HCT116 (cell line): Measurements from ENCODE around the gene TNFRSF25. TPM values are rescaled to one million over a fixed set of nuclear protein-coding genes. Genes with fewer than 3 reads are reported as not detected.
A peak's percentile ranks its signal among the peaks of the same experiment; 100 is the strongest.

Source experiments
- ATAC-seq: fragments of 200-7000 bp; cut with Tn5 transposase; 2 replicates; pipeline ENCODE4 v1.9.1; 2020; ENCODE audit warnings: mild to moderate bottlenecking, moderate library complexity
- BruUV-seq: library from RNA; stranded (reverse); fragments of 400-500 nt; replicated peaks from 2 replicates; lab custom pipeline; 2021; lab: Mats Ljungman, UMichigan
- CTCF ChIA-PET: fragments of 300-600 bp; sonication (Branson Sonifier 250); formaldehyde crosslinking; loops from one replicate; lab custom pipeline; 2021; ENCODE audit warnings: antibody characterized with exemption; lab: Charles Lee
- POLR2A ChIA-PET: fragments of 300-600, 350-600 bp; sonication (Branson Sonifier 250); formaldehyde crosslinking; loops from one replicate; lab custom pipeline; 2021; ENCODE audit warnings: antibody characterized with exemption; lab: Charles Lee
- RAD21 ChIA-PET, 2 experiments: fragments of 300-600 bp; sonication (Branson Sonifier 250); formaldehyde crosslinking; loops; one replicate each; lab custom pipeline; 2023; ENCODE audit warnings: low total read pairs in 2 of 2; ENCODE audit not compliant: uncharacterized antibody in 2 of 2, unreplicated experiment in 2 of 2, low non-redundant PET in 1 of 2; lab: Charles Lee
- DNase-seq: peaks from one replicate; pipeline ENCODE4 v3.0.0-alpha.2; 2010; ENCODE audit warnings: low read depth, low spot score
- H2AFZ ChIP-seq: fragments of 200-600 bp; shearing (Covaris generic), sonication (generic); 2 replicates; pipeline ENCODE4 v1.6.1; 2017; ENCODE audit warnings: low read depth, mixed run types, mixed read lengths, antibody characterized with exemption, low read length; ENCODE audit not compliant: poor library complexity, severe bottlenecking
- H3K27ac ChIP-seq: 2 replicates; pipeline ENCODE4 v1.5.1; 2012; ENCODE audit warnings: low read depth, low read length
- H3K27me3 ChIP-seq: fragments of 200-600 bp; sonication (generic); 2 replicates; pipeline ENCODE4 v1.6.1; 2016; ENCODE audit warnings: mixed run types, low read length, mixed read lengths; ENCODE audit not compliant: insufficient read depth
- H3K36me3 ChIP-seq, 2 experiments: fragments of 200-500 bp in 1 of 2; fragments of 200-600 bp in 1 of 2; sonication (Bioruptor generic) in 1 of 2; sonication (generic) in 1 of 2; 2 replicates each; pipeline versions ENCODE4 v1.5.1 to v1.6.1; 2014 to 2016; ENCODE audit warnings: low read length in 2 of 2, inconsistent platforms in 1 of 2, mixed read lengths in 1 of 2, mixed run types in 1 of 2; ENCODE audit not compliant: insufficient read depth in 2 of 2, control insufficient read depth in 1 of 2
- H3K4me1 ChIP-seq, 2 experiments: fragments of 200-600 bp in 1 of 2; sonication (generic) in 1 of 2; 2 replicates each; pipeline versions ENCODE4 v1.5.1 to v1.6.1; 2012 to 2017; ENCODE audit warnings: low read length in 2 of 2, inconsistent platforms in 1 of 2, mild to moderate bottlenecking in 1 of 2, mixed read lengths in 1 of 2, mixed run types in 1 of 2, moderate library complexity in 1 of 2; ENCODE audit not compliant: insufficient read depth in 2 of 2, control insufficient read depth in 1 of 2
- H3K4me2 ChIP-seq: fragments of 200-600 bp; sonication (generic); 2 replicates; pipeline ENCODE4 v1.6.1; 2017; ENCODE audit warnings: mixed run types, low read length, mixed read lengths
- H3K4me3 ChIP-seq, 2 experiments: fragments of 200-600 bp in 1 of 2; sonication (generic) in 1 of 2; replicated peaks in 1 of 2; 2 replicates each; pipeline ENCODE4 v1.5.1; 2011 to 2016; ENCODE audit warnings: low read length in 2 of 2, control low read depth in 1 of 2, low read depth in 1 of 2, mild to moderate bottlenecking in 1 of 2, mixed read lengths in 1 of 2, mixed run types in 1 of 2
- H3K79me2 ChIP-seq: fragments of 200-600 bp; sonication (generic); 2 replicates; pipeline ENCODE4 v1.6.1; 2017; ENCODE audit warnings: mild to moderate bottlenecking, mixed run types, low read length, moderate library complexity, mixed read lengths; ENCODE audit not compliant: insufficient read depth
- H3K9ac ChIP-seq: fragments of 200-600 bp; sonication (generic); 2 replicates; pipeline ENCODE4 v1.6.1; 2016; ENCODE audit warnings: low read length, mixed read lengths
- H3K9me2 ChIP-seq: fragments of 200-600 bp; sonication (generic), shearing (Covaris generic); 2 replicates; pipeline ENCODE4 v1.6.1; 2017; ENCODE audit warnings: mixed run types, mild to moderate bottlenecking, moderate library complexity; ENCODE audit not compliant: insufficient read depth
- H3K9me3 ChIP-seq, 2 experiments: fragments of 200-500 bp in 1 of 2; fragments of 200-600 bp in 1 of 2; sonication (Bioruptor generic) in 1 of 2; sonication (generic) in 1 of 2; 2 replicates each; pipeline ENCODE4 v1.6.1; 2014 to 2017; ENCODE audit warnings: low read length in 2 of 2, mixed read lengths in 2 of 2, inconsistent platforms in 1 of 2, low read depth in 1 of 2, mild to moderate bottlenecking in 1 of 2, mixed run types in 1 of 2, moderate library complexity in 1 of 2; ENCODE audit not compliant: control insufficient read depth in 1 of 2, insufficient read depth in 1 of 2
- H4K20me1 ChIP-seq: fragments of 200-600 bp; sonication (generic), shearing (Covaris generic); 2 replicates; pipeline ENCODE4 v1.6.1; 2017; ENCODE audit warnings: mixed run types, mild to moderate bottlenecking, moderate library complexity; ENCODE audit not compliant: insufficient read depth
- ATF3 ChIP-seq: IDR thresholded peaks from 2 replicates; pipeline ENCODE4 v1.6.1; 2012
- CBX3 ChIP-seq: IDR thresholded peaks from 2 replicates; pipeline ENCODE4 v1.6.1; 2012; ENCODE audit warnings: low read depth
- CEBPB ChIP-seq: IDR thresholded peaks from 2 replicates; pipeline ENCODE4 v1.6.1; 2012; ENCODE audit warnings: low read depth
- CTCF ChIP-seq, 3 experiments: fragments of 200-600 bp in 1 of 3; sonication (generic) in 1 of 3; IDR thresholded peaks in 2 of 3; conservative IDR thresholded peaks in 1 of 3; 2 replicates each; pipeline ENCODE4 v1.5.1; 2012 to 2017; ENCODE audit warnings: low read depth in 2 of 3, low read length in 2 of 3, antibody characterized with exemption in 1 of 3, borderline replicate concordance in 1 of 3, control low read depth in 1 of 3, mild to moderate bottlenecking in 1 of 3, mixed read lengths in 1 of 3, mixed run types in 1 of 3, moderate library complexity in 1 of 3; ENCODE audit not compliant: insufficient read depth in 1 of 3
- EGR1 ChIP-seq: IDR thresholded peaks from 2 replicates; pipeline ENCODE4 v1.6.1; 2012; ENCODE audit warnings: low read depth
- ELF1 ChIP-seq: IDR thresholded peaks from 2 replicates; pipeline ENCODE4 v1.6.1; 2012; ENCODE audit warnings: low read depth, borderline replicate concordance
- EZH2 ChIP-seq: fragments of 200-600 bp; sonication (generic); IDR thresholded peaks from 2 replicates; pipeline ENCODE4 v1.6.1; 2017; ENCODE audit warnings: antibody characterized with exemption, mixed run types
- EZH2phosphoT487 ChIP-seq: fragments of 200-600 bp; IDR thresholded peaks from 2 replicates; pipeline ENCODE4 v1.6.1; 2018; ENCODE audit warnings: antibody characterized with exemption, borderline replicate concordance
- FOSL1 ChIP-seq: IDR thresholded peaks from 2 replicates; pipeline ENCODE4 v1.6.1; 2012; ENCODE audit warnings: low read depth
- JUND ChIP-seq: IDR thresholded peaks from 2 replicates; pipeline ENCODE4 v1.6.1; 2012
- MAX ChIP-seq: IDR thresholded peaks from 2 replicates; pipeline ENCODE4 v1.6.1; 2012
- POLR2A ChIP-seq: IDR thresholded peaks from 2 replicates; pipeline ENCODE4 v1.7.0; 2011; ENCODE audit warnings: borderline replicate concordance; ENCODE audit not compliant: insufficient read depth, insufficient read length; ENCODE audit errors: extremely low read depth
- POLR2AphosphoS5 ChIP-seq: IDR thresholded peaks from 2 replicates; pipeline ENCODE4 v1.6.1; 2011; ENCODE audit warnings: mild to moderate bottlenecking, low read depth, low read length, moderate library complexity
- RAD21 ChIP-seq: IDR thresholded peaks from 2 replicates; pipeline ENCODE4 v1.6.1; 2012; ENCODE audit warnings: low read depth, mild to moderate bottlenecking
- REST ChIP-seq: IDR thresholded peaks from 2 replicates; pipeline ENCODE4 v1.6.1; 2012; ENCODE audit warnings: low read depth
- SIN3A ChIP-seq: IDR thresholded peaks from 2 replicates; pipeline ENCODE4 v1.6.1; 2012; ENCODE audit warnings: low read depth
- YY1 ChIP-seq: IDR thresholded peaks from 2 replicates; pipeline ENCODE4 v1.6.1; 2011; ENCODE audit warnings: low read length, low read depth, moderate library complexity, mild to moderate bottlenecking; ENCODE audit not compliant: insufficient replicate concordance; ENCODE audit errors: extremely low read depth
- ZBTB33 ChIP-seq: IDR thresholded peaks from 2 replicates; pipeline ENCODE4 v1.6.1; 2011; ENCODE audit warnings: mild to moderate bottlenecking, low read length, moderate library complexity; ENCODE audit not compliant: insufficient replicate concordance; ENCODE audit errors: extremely low read depth
- ZFX ChIP-seq: fragments of 450-650 bp; IDR thresholded peaks from 2 replicates; pipeline ENCODE4 v1.6.1; 2017
- ZNF274 ChIP-seq: fragments of 200-500 bp; sonication (Bioruptor generic); IDR thresholded peaks from 2 replicates; pipeline ENCODE4 v1.6.1; 2014; ENCODE audit warnings: mild to moderate bottlenecking, low read depth, low read length, inconsistent platforms
- intact Hi-C: fragments of 100-400 bp; cut with micrococcal nuclease; formaldehyde crosslinking; loops from 2 replicates; pipeline ENCODE4 v1.10.0; 2022
- total RNA-seq: library from RNA; stranded (reverse); gene quantifications from one replicate; pipeline ENCODE4 v1.2.1, GENCODE V29; 2021; ENCODE audit not compliant: unreplicated experiment

The TNFRSF25 gene
- total RNA-seq, 1 experiment from 2014 or later, result 27.5 TPM

GRCh38 chr1:6496365-6496721 lies 30.4 kb upstream of the TNFRSF25 start:
- ChIA-PET POLR2A (no interaction called here), RAD21 (no interaction called here), CTCF (no interaction called here)
- no peak overlapping the region for H2AFZ ChIP-seq
- no peaks in the 10 kb centered on the region for H4K20me1 ChIP-seq
- no TSS peak for BruUV-seq
- no peaks in the 10 kb centered on the region for H3K9me2 ChIP-seq
- peak overlapping the region; percentile 56 to 64 for H3K4me3 ChIP-seq
- no peak for TF ChIP-seq JUND
- no peak for TF ChIP-seq ELF1
- TF ChIP-seq MAX, result no peak
- no peak for TF ChIP-seq REST
- TF ChIP-seq SIN3A, result no peak
- TF ChIP-seq ZBTB33, result no peak
- TF ChIP-seq CBX3, result no peak
- no peak for TF ChIP-seq EZH2phosphoT487
- TF ChIP-seq POLR2A, result no peak
- TF ChIP-seq ZFX, result no peak
- no peak for TF ChIP-seq FOSL1
- TF ChIP-seq RAD21, result no peak
- TF ChIP-seq EGR1, result no peak
- no peak for TF ChIP-seq CEBPB
- TF ChIP-seq ATF3, result no peak
- no peak for TF ChIP-seq EZH2
- TF ChIP-seq CTCF (IDR thresholded peaks at IDR 0.05 in 2 of 3, conservative IDR thresholded peaks at IDR 0.05 in 1 of 3; ENCODE audit: borderline replicate concordance in 1 of 3, insufficient read depth in 1 of 3, low read depth in 2 of 3, low read length in 2 of 3), result no peak
- no peak for TF ChIP-seq POLR2AphosphoS5
- TF ChIP-seq YY1, result no peak
- no peak for TF ChIP-seq ZNF274
- no peaks in the 10 kb centered on the region for H3K79me2 ChIP-seq
- no peaks in the 10 kb centered on the region for H3K9me3 ChIP-seq
- peak overlapping the region; percentile 61 for H3K9ac ChIP-seq
- intact Hi-C loops, result no loop called here
- H3K27ac ChIP-seq, result peak overlapping the region; percentile 44; the same call in 1 of the 2 replicates
- H3K4me2 ChIP-seq, result peak overlapping the region; percentile 91
- no peaks in the 10 kb centered on the region for H3K27me3 ChIP-seq
- H3K36me3 ChIP-seq, result no peaks in the 10 kb centered on the region
- DNase-seq (no peak), ATAC-seq (no peak)
- H3K4me1 ChIP-seq, result peaks cover 26 to 57% of the 10 kb centered on the region in 2 experiments
